22Rv1 (cell line): ENCODE measurements around the gene MALRD1.

Experiments
- ZFX ChIP-seq: fragments of 450-650 bp; IDR thresholded peaks from 2 replicates; pipeline ENCODE4 v1.6.1; 2017; ENCODE audit warnings: antibody characterized with exemption, borderline replicate concordance
- TF ChIP-seq, protein P1 (sequence below): fragments of 450-650 bp; IDR thresholded peaks from 2 replicates; pipeline ENCODE4 v1.5.1; 2017; ENCODE audit warnings: mild to moderate bottlenecking

DNA sequence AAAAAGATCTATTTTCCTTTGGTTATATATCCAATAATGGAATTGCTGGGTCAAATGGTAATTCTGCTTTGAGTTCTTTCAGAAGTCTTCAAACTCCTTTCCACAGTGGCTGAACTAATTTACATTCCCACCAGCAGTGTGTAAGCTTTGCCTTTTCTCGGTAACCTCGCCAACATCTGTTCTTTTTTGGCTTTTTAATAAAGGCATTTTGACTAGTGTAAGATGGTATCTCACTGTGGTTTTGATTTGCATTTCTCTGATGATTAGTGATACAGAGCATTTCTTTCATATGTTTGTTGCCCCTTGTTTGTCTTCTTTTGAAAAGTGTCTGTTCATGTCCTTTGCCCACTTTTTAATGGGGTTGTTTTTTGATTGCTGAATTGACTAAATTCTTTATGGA, 285.0 kb downstream of the MALRD1 start:
- TF ChIP-seq, protein P1, sequence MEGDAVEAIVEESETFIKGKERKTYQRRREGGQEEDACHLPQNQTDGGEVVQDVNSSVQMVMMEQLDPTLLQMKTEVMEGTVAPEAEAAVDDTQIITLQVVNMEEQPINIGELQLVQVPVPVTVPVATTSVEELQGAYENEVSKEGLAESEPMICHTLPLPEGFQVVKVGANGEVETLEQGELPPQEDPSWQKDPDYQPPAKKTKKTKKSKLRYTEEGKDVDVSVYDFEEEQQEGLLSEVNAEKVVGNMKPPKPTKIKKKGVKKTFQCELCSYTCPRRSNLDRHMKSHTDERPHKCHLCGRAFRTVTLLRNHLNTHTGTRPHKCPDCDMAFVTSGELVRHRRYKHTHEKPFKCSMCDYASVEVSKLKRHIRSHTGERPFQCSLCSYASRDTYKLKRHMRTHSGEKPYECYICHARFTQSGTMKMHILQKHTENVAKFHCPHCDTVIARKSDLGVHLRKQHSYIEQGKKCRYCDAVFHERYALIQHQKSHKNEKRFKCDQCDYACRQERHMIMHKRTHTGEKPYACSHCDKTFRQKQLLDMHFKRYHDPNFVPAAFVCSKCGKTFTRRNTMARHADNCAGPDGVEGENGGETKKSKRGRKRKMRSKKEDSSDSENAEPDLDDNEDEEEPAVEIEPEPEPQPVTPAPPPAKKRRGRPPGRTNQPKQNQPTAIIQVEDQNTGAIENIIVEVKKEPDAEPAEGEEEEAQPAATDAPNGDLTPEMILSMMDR = no peak
- no peak for TF ChIP-seq ZFX
